Muscle of leg (tissue), 11 donors: ENCODE data around the gene SH3BP4. TPM values are rescaled to one million over a fixed set of nuclear protein-coding genes. Genes with fewer than 3 reads are reported as not detected.

Experiments used
- DNase-seq: peaks from one replicate; pipeline ENCODE4 v3.0.0; 2013
- H3K27ac ChIP-seq: one replicate; pipeline ENCODE4 v1.5.1; 2013; ENCODE audit warnings: mild to moderate bottlenecking, low read length, control low read depth
- H3K27me3 ChIP-seq: one replicate; pipeline ENCODE4 v1.6.1; 2013; ENCODE audit warnings: low read length; ENCODE audit not compliant: control insufficient read depth, insufficient read depth
- H3K36me3 ChIP-seq: one replicate; pipeline ENCODE4 v1.6.1; 2013; ENCODE audit warnings: low read length; ENCODE audit not compliant: control insufficient read depth, insufficient read depth
- H3K4me1 ChIP-seq: one replicate; pipeline ENCODE4 v1.6.1; 2013; ENCODE audit warnings: low read length; ENCODE audit not compliant: control insufficient read depth, insufficient read depth
- H3K4me3 ChIP-seq: one replicate; pipeline ENCODE4 v1.5.1; 2013; ENCODE audit warnings: low read length, control low read depth
- H3K9me3 ChIP-seq: replicated peaks from 2 replicates; pipeline ENCODE4 v1.6.1; 2013; ENCODE audit warnings: low read depth, low read length; ENCODE audit not compliant: control insufficient read depth
- WGBS: methylation state at CpG from one replicate; pipeline ENCODE4 v1.1.5; 2013; ENCODE audit warnings: missing lambda C conversion rate; ENCODE audit not compliant: insufficient coverage; 5-methylcytosine and 5-hydroxymethylcytosine counted together
- polyA plus RNA-seq, 8 donors: library from polyadenylated mRNA; unstranded; fragments of 120-200 nt; gene quantifications; one replicate each; pipeline versions ENCODE4 v1.2.1 to v1.2.3, GENCODE V29; 2013; ENCODE audit warnings: inconsistent platforms in 1 of 8, low replicate concordance in 1 of 8; ENCODE audit not compliant: insufficient read length in 8 of 8, insufficient read depth in 1 of 8
- total RNA-seq: library from RNA; stranded (reverse); fragments of 120-200 nt; gene quantifications from one replicate; pipeline ENCODE4 v1.2.4, GENCODE V29; 2013

Gene SH3BP4
- total and polyA plus RNA-seq, 9 donors: 10.2 to 20.4 (median 14.8) TPM

DNA sequence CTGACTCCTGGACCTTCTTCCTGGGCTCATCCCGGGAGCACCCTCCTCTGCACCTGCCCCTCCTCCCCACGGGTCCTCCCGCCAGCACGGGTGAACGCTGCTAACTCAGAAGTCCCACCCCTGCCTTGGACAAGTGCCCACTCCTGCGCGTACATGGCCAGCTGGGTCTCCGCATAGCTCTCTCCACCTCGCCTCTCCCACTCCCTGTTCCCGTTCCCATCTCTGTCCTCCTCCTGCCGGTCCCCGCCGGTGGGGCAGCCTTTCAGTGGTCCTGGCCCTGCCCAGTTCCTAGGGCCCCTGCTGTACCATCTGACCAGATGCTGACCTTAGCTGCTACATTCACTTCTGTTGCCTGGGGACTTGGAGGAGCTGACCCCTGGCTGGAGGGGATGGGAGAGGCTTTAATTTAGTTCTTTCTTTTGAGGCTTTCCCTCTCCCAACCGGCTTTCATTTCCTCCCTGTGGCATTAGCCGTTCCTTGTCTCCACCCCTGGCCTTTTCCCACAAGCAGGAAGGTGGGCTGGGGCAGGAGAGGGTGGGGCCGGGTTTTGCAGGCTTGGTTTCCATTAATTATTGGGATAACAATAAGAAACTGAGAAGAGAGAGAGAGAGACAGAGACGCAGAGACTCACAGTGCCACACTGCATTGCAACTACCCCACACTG lies 136.1 kb downstream of the SH3BP4 start:
- peak overlapping the region; percentile 5 for H3K4me3 ChIP-seq
- 5% methylated on average over 8 of the region's 17 CpGs for WGBS
- peak overlapping the region; percentile 59 for H3K27ac ChIP-seq
- peaks cover 22% of the 10 kb centered on the region for H3K4me1 ChIP-seq
- peaks cover 3% of the 10 kb centered on the region for H3K27me3 ChIP-seq
- DNase-seq: peak; percentile 87
- H3K36me3 ChIP-seq: no peaks in the 10 kb centered on the region
- peaks cover 3% of the 10 kb centered on the region for H3K9me3 ChIP-seq

DNA sequence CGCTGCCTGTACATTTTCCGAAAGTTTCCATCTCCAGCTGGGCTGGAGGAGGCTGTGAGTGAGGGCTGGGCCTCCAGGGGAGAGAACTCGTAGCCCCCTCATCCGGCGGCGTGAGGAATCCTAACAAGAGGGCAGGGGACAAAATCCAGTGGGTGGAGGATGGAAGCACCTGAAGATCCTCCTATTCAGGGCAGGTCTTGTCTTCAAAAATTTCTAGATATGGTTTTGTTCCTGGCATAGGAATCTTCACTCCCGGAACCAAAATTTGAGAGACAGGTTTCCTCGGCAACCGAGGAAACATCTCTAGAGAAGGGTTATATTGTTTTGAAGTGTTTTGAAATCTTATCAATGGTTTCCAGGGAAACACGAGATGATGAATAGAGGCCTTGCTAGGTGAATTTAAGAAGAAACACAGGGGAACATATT lies 136.7 kb downstream of the SH3BP4 start:
- Histone ChIP-seq H3K4me3 (peak overlapping the region; percentile 5), H3K9me3 (peaks cover 3% of the 10 kb centered on the region), H3K27me3 (peaks cover 3% of the 10 kb centered on the region), H3K27ac (peak overlapping the region; percentile 59), H3K4me1 (peaks cover 22% of the 10 kb centered on the region), H3K36me3 (no peaks in the 10 kb centered on the region)
- WGBS: 23% methylated on average over 7 of the region's 10 CpGs
- peak; percentile 76 for DNase-seq

DNA sequence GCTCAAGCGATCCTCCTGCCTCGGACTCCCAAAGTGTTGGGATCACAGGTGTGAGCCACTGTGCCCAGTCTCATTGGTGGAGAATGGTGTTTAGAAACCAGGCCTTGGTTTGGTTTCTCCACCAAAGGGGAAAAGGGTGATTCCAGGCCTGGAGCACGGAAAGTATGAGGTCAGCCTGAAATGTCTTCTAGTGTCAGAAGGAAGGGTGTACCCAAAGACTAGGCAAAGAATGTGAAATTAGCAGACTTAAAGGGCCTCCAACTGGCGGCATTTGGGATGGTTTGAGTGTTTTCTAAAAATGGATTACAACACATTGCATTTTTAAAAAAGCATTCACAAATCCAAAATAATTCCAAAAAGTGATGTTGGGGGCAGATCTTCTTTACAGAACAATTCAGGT lies 139.6 kb downstream of the SH3BP4 start:
- 86% methylated on average over 3 of the region's 4 CpGs for WGBS
- H3K36me3 ChIP-seq: no peaks in the 10 kb centered on the region

GRCh38 chr2:235091983-235092382 lies 140.2 kb downstream of the SH3BP4 start:
- no peak overlapping the region for H3K27ac ChIP-seq
- DNase-seq: no peak
- WGBS: 87% methylated on average over 5 of the region's 9 CpGs
- H3K4me3 ChIP-seq: no peak overlapping the region
- peaks cover 15% of the 10 kb centered on the region for H3K4me1 ChIP-seq
- no peaks in the 10 kb centered on the region for H3K36me3 ChIP-seq
- no peaks in the 10 kb centered on the region for H3K9me3 ChIP-seq
- peaks cover 2% of the 10 kb centered on the region for H3K27me3 ChIP-seq

More for the DNA sequence above, 139.6 kb downstream of the SH3BP4 start:
- Histone ChIP-seq H3K27me3 (peaks cover 3% of the 10 kb centered on the region), H3K27ac (no peak overlapping the region), H3K4me1 (peaks cover 20% of the 10 kb centered on the region), H3K9me3 (no peaks in the 10 kb centered on the region), H3K4me3 (no peak overlapping the region)
- no peak for DNase-seq

DNA sequence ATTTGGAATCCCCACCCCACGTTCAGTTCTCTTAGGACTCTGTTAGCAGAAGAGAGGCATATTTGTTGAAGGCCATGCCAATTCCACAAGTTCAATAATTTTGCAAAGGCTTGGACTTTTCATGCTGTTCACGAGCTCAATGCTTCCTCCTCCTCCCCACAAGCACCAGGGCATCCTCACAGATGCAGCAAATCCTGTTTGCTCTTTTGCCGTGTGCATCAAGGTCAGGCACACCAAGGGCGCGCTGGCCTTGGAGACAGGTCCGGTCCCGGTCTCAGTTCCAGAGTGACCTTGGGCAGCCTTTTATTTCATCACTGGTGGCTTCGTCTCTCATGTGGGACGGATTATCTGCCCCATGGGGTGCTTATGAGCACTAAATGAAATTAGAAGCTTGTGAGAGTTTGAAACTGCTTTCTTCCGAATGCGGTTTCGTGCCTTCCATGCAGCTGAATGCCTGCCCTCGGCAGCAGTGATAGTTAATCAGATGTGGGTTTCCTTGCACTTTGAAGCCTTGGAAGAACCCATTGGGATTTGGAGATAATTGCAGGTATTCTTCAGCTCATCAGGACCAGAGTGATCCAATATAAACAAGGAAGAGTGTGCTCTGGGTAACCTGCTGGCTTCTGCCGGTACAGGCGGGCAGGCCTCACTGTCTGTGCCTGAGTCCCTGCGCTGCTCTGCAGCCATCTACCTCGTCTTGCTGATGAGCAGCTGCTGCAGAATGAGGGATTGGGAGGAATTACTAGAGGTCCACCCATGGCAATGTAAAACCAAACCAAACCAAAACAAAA lies 140.8 kb downstream of the SH3BP4 start:
- H3K27ac ChIP-seq: no peak overlapping the region
- peaks cover 10% of the 10 kb centered on the region for H3K4me1 ChIP-seq
- 85% methylated on average over 14 of the region's 17 CpGs for WGBS
- H3K27me3 ChIP-seq: peaks cover 2% of the 10 kb centered on the region
- DNase-seq: no peak
- no peaks in the 10 kb centered on the region for H3K9me3 ChIP-seq
- no peak overlapping the region for H3K4me3 ChIP-seq
- H3K36me3 ChIP-seq: no peaks in the 10 kb centered on the region

DNA sequence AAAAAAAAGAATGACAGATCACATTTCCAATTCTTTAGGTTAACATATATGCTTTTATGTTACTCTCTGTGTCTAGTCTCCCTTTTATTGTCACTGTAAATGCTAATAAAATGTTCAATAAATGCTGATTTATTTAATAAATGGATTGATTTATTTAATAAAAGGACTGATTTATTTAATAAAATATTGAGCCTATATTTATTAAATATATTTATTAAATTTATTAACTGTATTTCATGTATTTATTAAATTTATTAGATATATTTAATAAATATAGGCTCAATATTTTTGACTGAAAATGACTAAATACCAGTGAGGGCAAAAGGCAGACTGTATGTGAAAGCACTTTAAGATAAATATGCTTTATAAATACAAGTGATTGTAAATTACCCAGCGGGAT lies 142.6 kb downstream of the SH3BP4 start:
- WGBS: no CpG with 5 or more reads among the region's 1 CpG
- H3K27ac ChIP-seq: no peak overlapping the region
- no peaks in the 10 kb centered on the region for H3K4me1 ChIP-seq
- no peak overlapping the region for H3K4me3 ChIP-seq
- DNase-seq: no peak
- no peaks in the 10 kb centered on the region for H3K36me3 ChIP-seq
- peaks cover 2% of the 10 kb centered on the region for H3K27me3 ChIP-seq
- no peaks in the 10 kb centered on the region for H3K9me3 ChIP-seq

GRCh38 chr2:235095569-235095968 lies 143.8 kb downstream of the SH3BP4 start:
- Histone ChIP-seq H3K4me1 (no peaks in the 10 kb centered on the region), H3K36me3 (no peaks in the 10 kb centered on the region), H3K27me3 (peaks cover 2% of the 10 kb centered on the region), H3K9me3 (no peaks in the 10 kb centered on the region), H3K27ac (no peak overlapping the region), H3K4me3 (no peak overlapping the region)
- DNase-seq: no peak
- no CpG with 5 or more reads among the region's 2 CpGs for WGBS

GRCh38 chr2:235096447-235096846 lies 144.6 kb downstream of the SH3BP4 start:
- WGBS: 80% methylated on average over 2 of the region's 4 CpGs
- H3K27ac ChIP-seq: no peak overlapping the region

GRCh38 chr2:235097196-235097595 lies 145.4 kb downstream of the SH3BP4 start:
- WGBS: 92% methylated on average over 6 of the region's 6 CpGs
- Histone ChIP-seq H3K36me3 (no peaks in the 10 kb centered on the region), H3K4me3 (no peak overlapping the region), H3K4me1 (no peaks in the 10 kb centered on the region), H3K9me3 (no peaks in the 10 kb centered on the region), H3K27ac (no peak overlapping the region), H3K27me3 (peaks cover 2% of the 10 kb centered on the region)
- DNase-seq: no peak

More at GRCh38 chr2:235096447-235096846, 144.6 kb downstream of the SH3BP4 start:
- Histone ChIP-seq H3K36me3 (no peaks in the 10 kb centered on the region), H3K27me3 (peaks cover 2% of the 10 kb centered on the region), H3K4me1 (no peaks in the 10 kb centered on the region), H3K4me3 (no peak overlapping the region), H3K9me3 (no peaks in the 10 kb centered on the region)
- DNase-seq: no peak

GRCh38 chr2:235098269-235098668 lies 146.5 kb downstream of the SH3BP4 start:
- H3K9me3 ChIP-seq: no peaks in the 10 kb centered on the region
- DNase-seq: no peak
- H3K36me3 ChIP-seq: no peaks in the 10 kb centered on the region
- H3K27ac ChIP-seq: no peak overlapping the region
- H3K4me3 ChIP-seq: no peak overlapping the region
- H3K4me1 ChIP-seq: no peaks in the 10 kb centered on the region
- H3K27me3 ChIP-seq: peaks cover 2% of the 10 kb centered on the region
- 66% methylated on average over 3 of the region's 4 CpGs for WGBS
